Measurements from ENCODE around the gene RIN3. TPM values are rescaled to one million over a fixed set of nuclear protein-coding genes. Genes with fewer than 3 reads are reported as not detected.

The RIN3 gene
- total and polyA plus RNA-seq, 2 of the 4 experiments (the other 2 are of a cell fraction) = 2.5 to 11.1 TPM

DNA sequence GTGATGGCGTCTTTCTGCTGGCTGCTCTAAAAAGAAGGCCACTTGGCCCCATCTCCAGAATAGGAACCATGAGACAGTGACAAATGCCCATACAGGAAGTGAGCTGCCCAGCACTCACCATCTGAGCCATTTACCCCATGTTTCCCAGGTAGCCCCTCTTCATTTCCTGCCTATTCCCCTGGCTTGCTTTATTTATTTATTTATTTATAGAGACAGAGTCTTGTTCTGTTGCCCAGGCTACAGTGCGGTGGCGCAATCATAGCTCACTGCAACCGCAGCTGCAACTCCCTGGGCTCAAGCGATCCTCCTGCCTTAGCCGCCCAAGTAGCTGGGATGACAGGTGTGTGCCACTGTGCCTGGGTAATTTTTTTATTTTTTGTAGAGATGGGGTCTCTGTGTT lies 71.2 kb downstream of the RIN3 start:
- H2AK5ac ChIP-seq (ENCODE audit: low read depth, low read length) = peak overlapping the region; percentile 75
- H3K18ac ChIP-seq (ENCODE audit: low read depth, low read length) = no peak overlapping the region
- no TSS peak for BruUV-seq (replicated peaks)
- H4K91ac ChIP-seq (ENCODE audit: insufficient read depth, low read depth, low read length) = no peak overlapping the region
- no peak overlapping the region for H2AFZ ChIP-seq (replicated peaks; ENCODE audit: low read length, poor library complexity)
- ATAC-seq (ENCODE audit: low read depth) (no peak), DNase-seq (no peak)
- H3K4ac ChIP-seq (ENCODE audit: low read depth, low read length) = peak overlapping the region; percentile 72; the same call in 1 of the 2 replicates
- no peak overlapping the region for H3K56ac ChIP-seq (ENCODE audit: extremely low read depth, insufficient read depth, low read length)
- no peak overlapping the region for H2BK20ac ChIP-seq (ENCODE audit: low read depth, low read length)
- H3K27me3 ChIP-seq (ENCODE audit: control insufficient read depth, insufficient read depth, low read length) = no peaks in the 10 kb centered on the region
- no peak overlapping the region for H3K23ac ChIP-seq (ENCODE audit: low read depth, low read length)
- peaks cover 10 to 49% of the 10 kb centered on the region in 2 experiments for H3K79me1 ChIP-seq (ENCODE audit: low read depth in 1 of 2, low read length in 2 of 2)
- no peak overlapping the region for H3K27ac ChIP-seq (ENCODE audit: insufficient read depth, low read length)
- 100% methylated on average over 2 of the region's 6 CpGs; no CpG with 5 or more reads in 1 of the 2 experiments for WGBS, 2 experiments (ENCODE audit: extremely low coverage in 2 of 2, insufficient read length in 1 of 2)
- dilution Hi-C loops (cut with HindIII; ENCODE audit: low sequenced_read_pairs, unreplicated experiment) = no loop called here
- H2BK120ac ChIP-seq (ENCODE audit: low read depth, low read length) = 0 out of 2 replicates have a peak overlapping the region, but pooled peaks have one; percentile 32
- H3K9ac ChIP-seq (ENCODE audit: low read depth, low read length) = no peak overlapping the region
- H3K4me3 ChIP-seq (ENCODE audit: insufficient read depth, low read depth, low read length) = no peak overlapping the region
- H2BK15ac ChIP-seq (ENCODE audit: low read depth, low read length) = peak overlapping the region; percentile 18; the same call in 1 of the 3 replicates
- TF ChIP-seq CEBPB (IDR thresholded peaks at IDR 0.05; ENCODE audit: low read depth, low read length) = peak; percentile 70
- TF ChIP-seq MAFK (IDR thresholded peaks at IDR 0.05; ENCODE audit: low read depth, low read length) = no peak
- H4K20me1 ChIP-seq (ENCODE audit: insufficient read depth, low read length) = peaks cover 5% of the 10 kb centered on the region
- H3K4me1 ChIP-seq (ENCODE audit: control insufficient read depth, insufficient read depth, low read length) = peaks cover 28% of the 10 kb centered on the region
- intact Hi-C loops (cut with micrococcal nuclease) = loop anchor here (5.0 kb wide), 1 partner anchor 202 kb away; no protein-coding TSS in a partner anchor
- ChIA-PET CTCF (no interaction called here), POLR2A (ENCODE audit: unreplicated experiment) (no interaction called here)
- H3K14ac ChIP-seq (replicated peaks; ENCODE audit: low read depth, low read length) = no peak overlapping the region; the same call in 1 of the 2 replicates
- in situ Hi-C loops (cut with MboI; ENCODE audit: low sequenced_read_pairs) = no loop called here
- no peak overlapping the region for H2AK9ac ChIP-seq (replicated peaks; ENCODE audit: low read depth, low read length, poor library complexity)
- peaks cover 43% of the 10 kb centered on the region for H3K9me1 ChIP-seq (ENCODE audit: insufficient read depth, low read length)
- H3K9me3 ChIP-seq (ENCODE audit: control insufficient read depth, insufficient read depth, low read length) = no peaks in the 10 kb centered on the region
- H4K5ac ChIP-seq (ENCODE audit: low read depth, low read length) = no peak overlapping the region
- no peak overlapping the region for H3K4me2 ChIP-seq (ENCODE audit: low read depth, low read length)
- H4K8ac ChIP-seq (ENCODE audit: low read depth in 2 of 2, low read length in 2 of 2) = no peak overlapping the region; a peak in 1 of 4 replicates
- H2BK5ac ChIP-seq (ENCODE audit: low read depth, low read length, poor library complexity, severe bottlenecking) = no peak overlapping the region
- peaks cover 17% of the 10 kb centered on the region; the same call in 1 of the 2 replicates for H3K36me3 ChIP-seq (ENCODE audit: control insufficient read depth, insufficient read depth, low read length)
